Central memory CD8-positive, alpha-beta T cell (primary cell): Measurements from ENCODE around the gene IPO4.
"Not testable (repeated sequence)": the region's sequence is repeated elsewhere in the genome, so short reads cannot be mapped to it uniquely, and the experiment has no call there.

ENCODE experiments used
- ATAC-seq: fragments of 150-1000 bp; cut with Tn5 transposase; replicated peaks from 2 replicates; pipeline ENCODE4 v1.10.0; 2022; ENCODE audit warnings: mild to moderate bottlenecking, moderate FRiP score, moderate number of reproducible peaks; ENCODE audit not compliant: poor library complexity, severe bottlenecking; ENCODE audit errors: extremely low read depth
- DNase-seq, 2 donors: peaks; one replicate each; pipeline ENCODE4 v3.0.0; 2021; ENCODE audit warnings: low spot score in 2 of 2
- H3K27ac Mint-ChIP-seq: one replicate; pipeline ENCODE4 v1.8.0; 2022; ENCODE audit warnings: low read depth, mild to moderate bottlenecking, moderate library complexity, mixed read lengths
- H3K27me3 Mint-ChIP-seq: one replicate; pipeline ENCODE4 v1.8.0; 2022; ENCODE audit warnings: mixed read lengths
- H3K36me3 Mint-ChIP-seq: one replicate; pipeline ENCODE4 v1.8.0; 2022; ENCODE audit warnings: mild to moderate bottlenecking, moderate library complexity, mixed read lengths; ENCODE audit not compliant: insufficient read depth
- H3K4me1 Mint-ChIP-seq: one replicate; pipeline ENCODE4 v1.8.0; 2022; ENCODE audit warnings: mixed read lengths
- H3K4me3 Mint-ChIP-seq: one replicate; pipeline ENCODE4 v1.8.0; 2022; ENCODE audit warnings: mild to moderate bottlenecking, moderate library complexity, mixed read lengths
- H3K9me3 Mint-ChIP-seq: one replicate; pipeline ENCODE4 v1.8.0; 2022; ENCODE audit warnings: mixed read lengths

Gene IPO4

DNA sequence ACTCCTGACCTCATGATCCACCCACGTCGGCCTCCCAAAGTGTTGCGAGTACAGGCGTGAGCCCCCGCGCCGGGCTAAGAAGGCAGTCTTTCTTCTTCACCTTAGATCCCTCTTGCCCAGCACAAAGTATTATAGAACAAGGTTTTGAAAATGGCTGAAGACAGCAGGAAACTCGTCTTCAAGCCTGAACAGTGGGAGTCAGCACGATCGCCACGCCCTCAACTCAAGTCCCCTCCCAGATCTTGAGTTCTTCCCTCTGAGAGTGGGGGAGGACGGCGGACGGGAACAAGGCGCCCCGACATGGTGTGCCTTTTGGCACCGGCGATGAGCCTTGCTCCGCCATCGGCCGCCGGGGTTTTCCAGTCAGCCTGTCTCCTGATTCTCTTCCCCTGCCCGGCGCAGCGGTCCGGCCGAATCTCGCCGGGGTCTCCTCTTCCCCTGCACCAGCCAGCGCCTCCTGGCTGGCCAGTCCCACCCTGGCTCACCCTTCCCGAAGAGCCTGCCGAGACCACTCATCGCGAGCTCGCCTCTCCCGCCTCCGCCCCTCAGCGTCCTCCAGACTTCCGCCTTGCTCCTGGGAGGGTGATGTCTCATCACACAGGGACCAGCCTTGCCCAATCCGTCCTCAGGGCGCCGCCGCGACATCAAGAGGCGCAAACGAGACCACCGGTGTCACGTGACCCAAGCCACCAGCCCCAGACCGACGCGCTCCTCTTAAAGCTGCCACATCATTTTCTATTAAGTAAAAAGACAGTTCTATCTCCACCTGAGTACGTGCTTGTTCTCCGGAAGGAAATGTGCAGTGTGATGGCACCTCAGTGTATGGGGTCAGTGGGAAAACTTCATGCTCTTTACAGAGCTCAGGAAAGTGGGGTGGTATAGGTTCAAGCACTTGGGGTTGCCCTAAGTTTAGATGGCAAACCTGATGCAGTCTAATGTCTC lies 24.6 kb upstream of the IPO4 start, which contains the start of gene CHMP4A:
Gene CHMP4A (minus strand): TSS at position 565 of the 942 bp plus-strand sequence. CDS start 49 bp downstream, at position 516.
- H3K4me1 Mint-ChIP-seq, result peaks cover 58% of the 10 kb centered on the region

DNA sequence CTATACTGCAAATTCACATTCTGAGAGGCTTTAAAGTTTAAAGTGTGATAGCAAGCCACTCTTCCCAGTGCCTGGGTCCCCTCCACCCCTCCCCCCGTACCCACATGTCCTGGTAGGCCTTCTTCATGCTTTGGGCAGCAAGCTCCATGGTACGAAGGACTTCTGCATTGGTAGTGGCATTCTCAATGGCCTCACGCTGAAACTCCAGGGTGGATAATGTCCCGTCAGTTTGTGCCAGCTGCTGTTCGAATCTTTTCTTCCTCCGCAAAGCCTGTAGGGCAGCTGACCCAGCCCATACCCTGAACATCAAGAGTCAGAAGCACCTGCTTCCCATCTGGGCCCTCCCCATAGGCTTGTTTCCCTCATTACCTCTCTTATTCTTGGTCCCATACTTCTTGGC lies 22.7 kb upstream of the IPO4 start:
- Mint-ChIP-seq H3K4me1 (peaks cover 64% of the 10 kb centered on the region), H3K9me3 (no peaks in the 10 kb centered on the region), H3K4me3 (peak overlapping the region; percentile 36), H3K27me3 (no peaks in the 10 kb centered on the region), H3K27ac (peak overlapping the region; percentile 96), H3K36me3 (peaks cover 54% of the 10 kb centered on the region)
- ATAC-seq (no peak), DNase-seq (no peak)

More for the DNA sequence above, 24.6 kb upstream of the IPO4 start, which contains the start of gene CHMP4A:
- Mint-ChIP-seq H3K36me3 (peaks cover 46% of the 10 kb centered on the region), H3K9me3 (no peaks in the 10 kb centered on the region), H3K4me3 (peak within 1 kb of the TSS; percentile 88), H3K27me3 (no peaks in the 10 kb centered on the region), H3K27ac (peak within 1 kb of the TSS; percentile 96)
- DNase-seq (peak; percentile 88 to 96), ATAC-seq (peak; percentile 75)

DNA sequence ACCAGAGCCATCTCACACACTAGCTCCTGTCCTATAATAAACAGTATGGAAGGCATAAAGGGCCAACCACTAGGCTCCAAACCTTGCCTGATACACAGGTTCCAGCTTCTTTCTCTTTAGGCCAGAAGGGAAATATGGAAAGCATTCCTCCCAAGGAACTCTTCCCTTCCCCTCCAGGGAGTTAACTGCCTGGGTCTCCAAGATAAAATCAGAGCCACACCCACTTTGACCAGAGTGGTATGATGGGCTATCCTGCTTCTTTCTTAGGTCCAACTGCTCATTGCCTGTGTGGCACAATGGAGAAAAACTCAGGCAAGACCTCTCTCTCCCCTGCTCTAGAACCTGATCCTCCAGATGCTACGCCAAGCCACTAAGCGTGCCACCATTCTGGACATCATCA lies 19.0 kb upstream of the IPO4 start:
- Mint-ChIP-seq H3K4me3 (peak overlapping the region; percentile 48), H3K36me3 (peaks cover 34% of the 10 kb centered on the region), H3K27ac (peak overlapping the region; percentile 99), H3K27me3 (no peaks in the 10 kb centered on the region), H3K9me3 (no peaks in the 10 kb centered on the region), H3K4me1 (peaks cover 52% of the 10 kb centered on the region)
- ATAC-seq, result no peak
- DNase-seq, result no peak

DNA sequence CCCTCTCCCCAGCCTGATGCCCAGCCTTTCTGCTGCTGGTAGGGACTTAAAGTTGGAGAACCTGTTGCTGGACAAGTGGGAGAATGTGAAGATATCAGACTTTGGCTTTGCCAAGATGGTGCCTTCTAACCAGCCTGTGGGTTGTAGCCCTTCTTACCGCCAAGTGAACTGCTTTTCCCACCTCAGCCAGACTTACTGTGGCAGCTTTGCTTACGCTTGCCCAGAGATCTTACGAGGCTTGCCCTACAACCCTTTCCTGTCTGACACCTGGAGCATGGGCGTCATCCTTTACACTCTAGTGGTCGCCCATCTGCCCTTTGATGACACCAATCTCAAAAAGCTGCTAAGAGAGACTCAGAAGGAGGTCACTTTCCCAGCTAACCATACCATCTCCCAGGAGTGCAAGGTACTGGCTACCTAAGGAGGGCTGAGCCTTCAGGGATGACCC lies 18.5 kb upstream of the IPO4 start:
- ATAC-seq, result peak; percentile 86
- peaks cover 33% of the 10 kb centered on the region for H3K36me3 Mint-ChIP-seq
- DNase-seq, result peak in 1 of 2 donors; percentile 32
- no peaks in the 10 kb centered on the region for H3K27me3 Mint-ChIP-seq
- H3K4me1 Mint-ChIP-seq, result peaks cover 47% of the 10 kb centered on the region
- peak overlapping the region; percentile 99 for H3K27ac Mint-ChIP-seq
- H3K4me3 Mint-ChIP-seq, result peak overlapping the region; percentile 48
- H3K9me3 Mint-ChIP-seq, result no peaks in the 10 kb centered on the region

DNA sequence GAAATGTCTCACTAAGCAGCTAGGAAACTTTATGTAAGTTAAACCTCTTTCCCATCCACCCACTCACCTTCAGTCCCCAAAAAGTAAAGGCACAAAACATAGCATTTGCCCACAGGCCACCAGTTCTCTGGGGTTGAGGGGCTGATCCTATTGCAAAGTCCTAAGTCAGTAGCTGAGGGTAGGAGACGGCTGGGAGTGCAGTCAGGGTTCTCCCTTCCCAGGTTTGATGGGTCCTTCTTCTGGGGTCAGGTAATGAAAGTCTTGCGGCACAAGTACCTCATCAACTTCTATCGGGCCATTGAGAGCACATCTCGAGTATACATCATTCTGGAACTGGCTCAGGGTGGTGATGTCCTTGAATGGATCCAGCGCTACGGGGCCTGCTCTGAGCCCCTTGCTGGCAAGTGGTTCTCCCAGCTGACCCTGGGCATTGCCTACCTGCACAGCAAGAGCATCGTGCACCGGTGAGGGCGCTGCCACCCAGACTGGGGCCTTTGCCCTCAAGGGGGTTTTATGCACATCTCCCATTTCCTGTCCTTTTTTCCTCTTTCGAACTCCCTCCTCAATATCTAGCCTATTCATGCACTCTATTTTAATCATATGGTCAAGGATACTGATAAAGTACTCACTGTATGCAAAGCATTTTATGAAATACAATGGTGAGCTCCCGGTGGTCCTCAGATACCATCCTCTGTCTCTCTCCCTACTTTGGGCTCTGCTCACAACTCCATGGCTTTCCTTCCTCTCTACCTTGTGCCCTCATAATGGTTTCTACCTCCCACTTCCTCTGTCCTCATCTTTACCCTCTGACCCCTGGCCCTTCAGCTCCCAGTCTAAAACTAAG lies 17.9 kb upstream of the IPO4 start:
- Mint-ChIP-seq H3K27me3 (no peaks in the 10 kb centered on the region), H3K9me3 (no peaks in the 10 kb centered on the region), H3K27ac (peak overlapping the region; percentile 99), H3K4me1 (peaks cover 42% of the 10 kb centered on the region), H3K36me3 (peaks cover 33% of the 10 kb centered on the region), H3K4me3 (peak overlapping the region; percentile 48)
- no peak for ATAC-seq
- DNase-seq, result no peak

DNA sequence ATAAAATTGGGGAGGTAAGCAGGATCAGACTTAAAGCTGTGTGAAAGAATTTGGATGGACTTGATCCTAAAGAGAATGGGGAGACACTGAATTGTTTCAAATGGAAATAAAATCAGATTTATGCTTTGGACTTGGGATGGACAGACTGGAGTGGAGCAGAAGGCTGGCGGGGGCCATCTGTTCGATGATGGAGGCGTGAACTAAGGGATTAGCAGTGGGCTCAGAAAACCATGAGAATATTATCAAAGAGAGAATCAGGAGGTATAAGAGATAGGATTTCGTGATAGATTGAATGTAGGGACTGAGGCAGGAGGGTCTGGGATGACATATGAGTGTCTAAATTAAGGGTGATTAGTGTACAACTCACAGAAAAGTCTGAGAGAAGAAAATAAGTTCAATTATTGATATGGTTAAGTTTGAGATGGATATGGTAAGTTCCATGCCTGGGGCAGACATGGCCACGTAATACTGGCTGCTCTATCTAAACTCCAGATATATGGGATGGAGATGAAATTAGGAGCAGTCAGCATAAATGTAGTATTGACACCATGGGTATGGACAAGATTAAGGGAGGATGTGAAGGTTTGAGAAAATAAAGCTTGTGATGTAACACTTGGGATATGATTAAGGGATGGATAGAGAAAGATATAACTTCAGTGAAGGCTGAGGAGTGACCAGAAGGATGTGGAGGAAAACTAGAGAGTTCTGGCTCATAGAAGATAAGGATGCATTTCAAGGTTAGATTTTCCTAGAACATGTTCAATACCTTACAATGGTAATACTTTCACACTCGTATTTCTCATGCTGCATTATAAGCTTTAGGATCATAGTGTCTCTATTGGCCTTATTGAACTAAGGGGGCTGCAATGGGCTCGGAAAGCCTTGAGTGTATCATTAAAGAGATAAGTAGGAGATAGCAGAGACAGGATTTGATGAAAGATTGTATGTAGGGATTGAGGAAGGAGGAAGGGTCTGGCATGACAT lies 15.8 kb upstream of the IPO4 start:
- Mint-ChIP-seq H3K9me3 (no peaks in the 10 kb centered on the region), H3K36me3 (peaks cover 32% of the 10 kb centered on the region), H3K4me3 (no peak overlapping the region), H3K27me3 (no peaks in the 10 kb centered on the region), H3K4me1 (peaks cover 34% of the 10 kb centered on the region), H3K27ac (peak overlapping the region; percentile 16)
- ATAC-seq (no peak), DNase-seq (no peak)

DNA sequence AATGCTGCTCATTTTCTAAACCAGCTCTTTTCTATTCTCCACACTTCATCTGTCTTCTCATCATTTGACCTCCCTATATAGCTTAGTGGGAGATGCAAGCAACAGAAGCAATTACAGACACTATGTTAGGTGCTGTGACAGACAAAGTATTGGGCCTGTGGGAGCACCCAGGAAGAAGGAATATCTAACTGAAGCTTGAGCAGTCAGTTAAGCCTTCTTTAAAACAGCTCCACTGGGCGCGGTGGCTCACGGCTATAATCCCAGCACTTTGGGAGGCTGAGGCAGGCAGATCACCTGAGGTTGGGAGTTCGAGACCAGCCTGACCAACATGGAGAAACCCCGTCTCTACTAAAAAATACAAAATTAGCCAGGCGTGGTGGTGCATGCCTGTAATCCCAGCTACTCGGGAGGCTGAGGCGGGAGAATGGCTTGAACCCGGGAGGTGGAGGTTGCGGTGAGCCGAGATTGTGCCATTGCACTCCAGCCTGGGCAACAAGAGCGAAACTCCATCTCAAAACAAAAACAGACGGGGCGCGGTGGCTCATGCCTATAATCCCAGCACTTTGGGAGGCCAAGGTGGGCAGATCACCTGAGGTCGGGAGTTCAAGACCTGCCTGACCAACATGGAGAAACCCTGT lies 14.8 kb upstream of the IPO4 start:
- Mint-ChIP-seq H3K27ac (peak overlapping the region; percentile 33), H3K4me1 (peaks cover 45% of the 10 kb centered on the region), H3K36me3 (peaks cover 34% of the 10 kb centered on the region)
- not testable (repeated sequence) for DNase-seq, ATAC-seq, H3K4me3 Mint-ChIP-seq, H3K9me3 Mint-ChIP-seq, H3K27me3 Mint-ChIP-seq

DNA sequence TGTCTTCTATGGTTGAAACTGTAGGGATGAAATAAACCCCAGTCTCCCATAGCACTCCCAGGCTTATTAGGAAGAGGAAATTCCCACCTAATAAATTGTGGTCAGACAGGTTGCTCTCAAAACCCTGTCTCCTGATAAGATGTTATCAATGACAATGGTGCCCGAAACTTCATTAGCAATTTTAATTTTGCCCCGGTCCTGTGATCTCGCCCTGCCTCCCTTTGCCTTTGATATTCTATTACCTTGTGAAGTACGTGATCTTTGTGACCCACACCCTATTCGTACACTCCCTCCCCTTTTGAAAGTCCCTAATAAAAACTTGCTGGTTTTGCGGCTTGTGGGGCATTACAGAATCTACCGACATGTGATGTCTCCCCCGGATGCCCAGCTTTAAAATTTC lies 13.9 kb upstream of the IPO4 start:
- H3K27me3 Mint-ChIP-seq, H3K4me3 Mint-ChIP-seq, ATAC-seq, H3K9me3 Mint-ChIP-seq, DNase-seq: not testable (repeated sequence)
- peak overlapping the region; percentile 33 for H3K27ac Mint-ChIP-seq
- peaks cover 41% of the 10 kb centered on the region for H3K4me1 Mint-ChIP-seq
- H3K36me3 Mint-ChIP-seq, result peaks cover 32% of the 10 kb centered on the region

DNA sequence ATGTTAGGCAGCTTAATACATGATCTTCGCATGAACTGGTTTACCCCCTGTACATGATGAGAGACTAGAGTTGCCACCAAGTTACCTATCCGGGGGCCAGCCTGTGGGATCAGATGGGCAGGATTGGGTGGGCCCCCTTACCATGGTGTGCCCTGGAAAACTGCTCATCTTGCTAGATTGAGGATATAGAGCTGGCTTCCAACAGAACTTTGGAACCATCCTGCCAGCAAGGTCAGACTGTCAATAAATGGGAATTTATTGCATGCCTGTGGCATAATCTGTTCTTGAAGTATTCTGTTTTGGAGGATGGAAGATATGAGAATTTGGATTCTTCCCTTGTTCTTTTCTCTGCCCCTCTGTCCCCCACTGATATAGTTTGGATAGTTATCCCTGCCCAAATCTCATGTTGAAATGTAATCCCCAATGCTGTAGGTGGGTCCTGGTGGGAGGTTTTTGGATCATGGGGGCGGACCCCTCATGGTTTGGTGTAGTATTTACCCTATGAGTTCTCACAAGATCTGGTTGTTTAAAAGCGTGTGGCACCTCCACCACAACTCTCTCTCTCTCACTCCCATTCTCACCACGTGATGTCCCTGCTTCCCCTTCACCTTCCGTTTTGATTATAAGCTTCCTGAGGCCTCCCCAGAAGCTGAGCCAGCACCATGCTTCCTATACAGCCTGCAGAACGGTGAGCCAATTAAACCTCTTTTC lies 10.4 kb upstream of the IPO4 start:
- no peaks in the 10 kb centered on the region for H3K9me3 Mint-ChIP-seq
- no peak overlapping the region for H3K4me3 Mint-ChIP-seq
- H3K4me1 Mint-ChIP-seq, result peaks cover 48% of the 10 kb centered on the region
- peaks cover 46% of the 10 kb centered on the region for H3K36me3 Mint-ChIP-seq
- DNase-seq (no peak), ATAC-seq (no peak)
- H3K27me3 Mint-ChIP-seq, result no peaks in the 10 kb centered on the region
- H3K27ac Mint-ChIP-seq, result peak overlapping the region; percentile 83

DNA sequence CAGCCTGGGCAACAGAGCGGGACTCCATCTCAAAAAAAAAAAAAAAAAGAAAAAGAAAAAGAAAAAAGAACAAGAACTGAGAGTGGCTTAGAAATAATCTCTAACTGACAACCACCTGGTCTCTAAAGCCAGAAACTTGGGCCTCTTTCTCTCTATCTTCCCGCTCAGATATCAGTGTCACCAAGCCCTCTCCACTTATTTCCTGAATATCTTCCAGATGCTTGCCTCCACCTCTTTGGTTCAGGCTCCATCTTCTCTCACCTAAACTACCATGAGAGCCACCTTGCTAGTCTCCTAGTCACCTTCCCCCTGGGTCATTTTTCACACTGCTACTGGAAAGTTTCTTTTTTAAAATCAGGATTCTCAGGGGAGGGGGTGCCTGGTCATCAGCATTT lies 8.4 kb upstream of the IPO4 start:
- DNase-seq (no peak), ATAC-seq (no peak)
- H3K9me3 Mint-ChIP-seq, result no peaks in the 10 kb centered on the region
- peak overlapping the region; percentile 89 for H3K4me3 Mint-ChIP-seq
- peaks cover 46% of the 10 kb centered on the region for H3K36me3 Mint-ChIP-seq
- peaks cover 53% of the 10 kb centered on the region for H3K4me1 Mint-ChIP-seq
- peak overlapping the region; percentile 98 for H3K27ac Mint-ChIP-seq
- no peaks in the 10 kb centered on the region for H3K27me3 Mint-ChIP-seq
